Panc1 (cell line): ENCODE data around the gene PIGU. TPM values are rescaled to one million over a fixed set of nuclear protein-coding genes. Genes with fewer than 3 reads are reported as not detected.

Experiments used
- ATAC-seq: fragments of 200-7000 bp; cut with Tn5 transposase; 2 replicates; pipeline ENCODE4 v1.9.1; 2020; ENCODE audit warnings: mild to moderate bottlenecking, moderate library complexity
- BruUV-seq: library from RNA; stranded (reverse); fragments of 400-500 nt; replicated peaks from 2 replicates; lab custom pipeline; 2021; lab: Mats Ljungman, UMichigan
- CTCF ChIA-PET: fragments of 300-600 bp; sonication (Branson Sonifier 250); formaldehyde crosslinking; loops from one replicate; lab custom pipeline; 2022; ENCODE audit warnings: antibody characterized with exemption; lab: Charles Lee
- POLR2A ChIA-PET: fragments of 300-600 bp; sonication (Branson Sonifier 250); formaldehyde crosslinking; loops from one replicate; lab custom pipeline; 2022; ENCODE audit warnings: antibody characterized with exemption; lab: Charles Lee
- DNase-seq: peaks from one replicate; pipeline ENCODE4 v3.0.0-alpha.2; 2010; ENCODE audit warnings: low read depth, low spot score
- H3K27ac ChIP-seq: 2 replicates; pipeline ENCODE4 v1.5.1; 2011; ENCODE audit warnings: mild to moderate bottlenecking, low read length, inconsistent platforms
- H3K27me3 ChIP-seq: fragments of 200-500 bp; sonication (Bioruptor generic); 2 replicates; pipeline ENCODE4 v1.6.0; 2014; ENCODE audit warnings: low read length, inconsistent platforms; ENCODE audit not compliant: control insufficient read depth, insufficient read depth
- H3K36me3 ChIP-seq: fragments of 200-500 bp; sonication (Bioruptor generic); 2 replicates; pipeline ENCODE4 v1.5.1; 2014; ENCODE audit warnings: inconsistent platforms, mild to moderate bottlenecking, low read length, moderate library complexity; ENCODE audit not compliant: control insufficient read depth, insufficient read depth
- H3K4me1 ChIP-seq: 2 replicates; pipeline ENCODE4 v1.5.1; 2011; ENCODE audit warnings: inconsistent platforms, mild to moderate bottlenecking, low read length, moderate library complexity; ENCODE audit not compliant: control insufficient read depth, insufficient read depth
- H3K4me3 ChIP-seq, 2 experiments: 2 replicates each; pipeline ENCODE4 v1.5.1; 2011 to 2012; ENCODE audit warnings: low read depth in 2 of 2, low read length in 2 of 2, mild to moderate bottlenecking in 2 of 2, inconsistent platforms in 1 of 2, moderate library complexity in 1 of 2
- H3K9me3 ChIP-seq: fragments of 200-500 bp; sonication (Bioruptor generic); 2 replicates; pipeline ENCODE4 v1.5.1; 2014; ENCODE audit warnings: low read depth, mild to moderate bottlenecking, inconsistent platforms, low read length, moderate library complexity; ENCODE audit not compliant: control insufficient read depth, insufficient read depth
- CTCF ChIP-seq: fragments of 450-650 bp; IDR thresholded peaks from 2 replicates; pipeline ENCODE4 v1.5.1; 2017; ENCODE audit warnings: mild to moderate bottlenecking
- POLR2AphosphoS5 ChIP-seq: IDR thresholded peaks from 2 replicates; pipeline ENCODE4 v1.6.1; 2012; ENCODE audit warnings: mild to moderate bottlenecking, low read depth, low read length, moderate library complexity
- REST ChIP-seq, 2 experiments: IDR thresholded peaks; 2 replicates each; pipeline ENCODE4 v1.6.1; 2011 to 2012; ENCODE audit warnings: low read depth in 2 of 2, control low read depth in 1 of 2, low read length in 1 of 2, mild to moderate bottlenecking in 1 of 2, moderate library complexity in 1 of 2; ENCODE audit not compliant: insufficient read depth in 1 of 2
- SIN3A ChIP-seq: IDR thresholded peaks from 2 replicates; pipeline ENCODE4 v1.6.1; 2012; ENCODE audit warnings: low read depth, mild to moderate bottlenecking, low read length, moderate library complexity, borderline replicate concordance; ENCODE audit not compliant: insufficient read depth
- TCF7L2 ChIP-seq: IDR thresholded peaks from 2 replicates; pipeline ENCODE4 v1.6.1; 2011; ENCODE audit warnings: mild to moderate bottlenecking, low read depth, low read length, inconsistent platforms
- in situ Hi-C: cut with HindIII; loops from 2 replicates; pipeline ENCODE4 v1.10.0; 2016; ENCODE audit warnings: low sequenced_read_pairs, low pct_unique_long_range_greater_than_20kb
- intact Hi-C: fragments of 100-400 bp; cut with micrococcal nuclease; formaldehyde crosslinking; loops from one replicate; pipeline ENCODE4 v1.10.0; 2022; ENCODE audit not compliant: unreplicated experiment
- total RNA-seq: library from RNA; stranded (reverse); gene quantifications from one replicate; pipeline ENCODE4 v1.2.1, GENCODE V29; 2021; ENCODE audit not compliant: unreplicated experiment

PIGU gene
- total RNA-seq, 1 experiment from 2014 or later = 22.9 TPM

GRCh38 chr20:34583544-34583943 lies 93.3 kb downstream of the PIGU start:
- CTCF ChIA-PET = no interaction called here
- Histone ChIP-seq H3K4me3 (no peak overlapping the region), H3K9me3 (no peaks in the 10 kb centered on the region), H3K4me1 (no peaks in the 10 kb centered on the region), H3K27ac (no peak overlapping the region), H3K36me3 (no peaks in the 10 kb centered on the region; the same call in 1 of the 2 replicates), H3K27me3 (no peaks in the 10 kb centered on the region)
- POLR2A ChIA-PET = no interaction called here
- BruUV-seq = no TSS peak
- no peak for DNase-seq
- TF ChIP-seq POLR2AphosphoS5 (no peak), CTCF (no peak), REST (IDR thresholded peaks at IDR 0.05; ENCODE audit: insufficient read depth in 1 of 2, low read depth in 2 of 2, low read length in 1 of 2) (no peak), SIN3A (no peak), TCF7L2 (no peak)
- intact Hi-C loops (no loop called here), in situ Hi-C loops (no loop called here)
- no peak for ATAC-seq

- ChIA-PET POLR2A (no interaction called here), CTCF (no interaction called here)
- Histone ChIP-seq H3K4me1 (no peaks in the 10 kb centered on the region), H3K36me3 (no peaks in the 10 kb centered on the region; the same call in 1 of the 2 replicates), H3K27me3 (no peaks in the 10 kb centered on the region), H3K4me3 (no peak overlapping the region), H3K9me3 (no peaks in the 10 kb centered on the region), H3K27ac (no peak overlapping the region)
- intact Hi-C loops (no loop called here), in situ Hi-C loops (no loop called here)
- ATAC-seq = no peak
- no TSS peak for BruUV-seq
- DNase-seq = no peak
- TF ChIP-seq REST (IDR thresholded peaks at IDR 0.05; ENCODE audit: insufficient read depth in 1 of 2, low read depth in 2 of 2, low read length in 1 of 2) = no peak
- TF ChIP-seq CTCF = no peak
- no peak for TF ChIP-seq SIN3A
- TF ChIP-seq POLR2AphosphoS5 = no peak
- no peak for TF ChIP-seq TCF7L2
Observed at GRCh38 chr20:34582911-34583310, 94.0 kb downstream of the PIGU start.
